ENCODE results near the gene GAB1.

The GAB1 gene

DNA sequence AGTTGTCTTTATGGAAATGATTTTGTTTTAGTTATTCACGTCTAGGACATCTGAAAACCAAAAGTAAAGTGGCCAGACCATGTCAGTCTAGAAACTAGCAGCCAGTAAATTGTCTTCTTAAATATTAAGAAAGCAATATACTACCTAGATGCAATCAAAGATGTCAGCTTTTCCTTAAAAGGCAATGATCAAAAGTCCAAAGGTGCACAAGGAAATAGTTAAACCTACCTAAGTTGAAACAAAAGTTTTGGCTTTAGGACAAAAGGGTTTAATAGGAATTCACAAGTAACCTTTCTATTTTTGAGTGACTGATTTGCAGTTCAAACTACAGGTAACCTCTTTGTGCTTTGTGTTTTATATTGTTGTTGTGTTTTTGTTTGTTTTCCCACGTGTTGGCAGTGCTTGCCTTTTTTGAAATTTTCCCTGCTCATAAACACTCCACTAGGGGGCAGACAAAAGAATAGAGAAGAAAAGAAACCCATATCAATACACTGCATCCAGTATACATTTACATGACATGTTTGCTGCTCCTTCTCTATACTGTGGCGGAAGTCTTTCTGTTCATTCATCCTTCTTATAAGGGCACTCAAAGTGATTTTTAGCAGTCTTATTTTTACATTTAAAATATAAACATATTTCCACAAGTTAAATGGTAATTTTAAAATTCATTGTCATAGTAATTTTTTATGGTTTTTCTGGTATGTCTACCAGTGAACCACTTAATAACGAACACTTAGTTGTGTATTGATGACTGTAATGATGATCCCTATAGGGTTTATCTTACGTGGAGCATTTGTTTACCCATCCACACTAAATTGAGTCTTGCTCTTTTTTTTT lies 62.7 kb downstream of the GAB1 start:
- ATAC-seq (ENCODE audit: low read depth) (peak; percentile 51; the same call in 1 of the 3 replicates), DNase-seq (ENCODE audit: low spot score) (no peak)
- TF ChIP-seq, protein P1, sequence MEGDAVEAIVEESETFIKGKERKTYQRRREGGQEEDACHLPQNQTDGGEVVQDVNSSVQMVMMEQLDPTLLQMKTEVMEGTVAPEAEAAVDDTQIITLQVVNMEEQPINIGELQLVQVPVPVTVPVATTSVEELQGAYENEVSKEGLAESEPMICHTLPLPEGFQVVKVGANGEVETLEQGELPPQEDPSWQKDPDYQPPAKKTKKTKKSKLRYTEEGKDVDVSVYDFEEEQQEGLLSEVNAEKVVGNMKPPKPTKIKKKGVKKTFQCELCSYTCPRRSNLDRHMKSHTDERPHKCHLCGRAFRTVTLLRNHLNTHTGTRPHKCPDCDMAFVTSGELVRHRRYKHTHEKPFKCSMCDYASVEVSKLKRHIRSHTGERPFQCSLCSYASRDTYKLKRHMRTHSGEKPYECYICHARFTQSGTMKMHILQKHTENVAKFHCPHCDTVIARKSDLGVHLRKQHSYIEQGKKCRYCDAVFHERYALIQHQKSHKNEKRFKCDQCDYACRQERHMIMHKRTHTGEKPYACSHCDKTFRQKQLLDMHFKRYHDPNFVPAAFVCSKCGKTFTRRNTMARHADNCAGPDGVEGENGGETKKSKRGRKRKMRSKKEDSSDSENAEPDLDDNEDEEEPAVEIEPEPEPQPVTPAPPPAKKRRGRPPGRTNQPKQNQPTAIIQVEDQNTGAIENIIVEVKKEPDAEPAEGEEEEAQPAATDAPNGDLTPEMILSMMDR (IDR thresholded peaks at IDR 0.05; ENCODE audit: poor library complexity, severe bottlenecking) = peak; percentile 81
- no peaks in the 10 kb centered on the region for H3K9me3 ChIP-seq (ENCODE audit: severe bottlenecking)
- H3K27ac ChIP-seq (ENCODE audit: poor library complexity, severe bottlenecking) = no peak overlapping the region
- no peak overlapping the region for H3K4me3 ChIP-seq (ENCODE audit: severe bottlenecking)
- H3K4me1 ChIP-seq (ENCODE audit: insufficient read depth, poor library complexity, severe bottlenecking) = no peaks in the 10 kb centered on the region
- no peaks in the 10 kb centered on the region for H3K36me3 ChIP-seq (ENCODE audit: low read depth)
- H3K27me3 ChIP-seq (ENCODE audit: insufficient read depth, poor library complexity, severe bottlenecking) = no peaks in the 10 kb centered on the region

DNA sequence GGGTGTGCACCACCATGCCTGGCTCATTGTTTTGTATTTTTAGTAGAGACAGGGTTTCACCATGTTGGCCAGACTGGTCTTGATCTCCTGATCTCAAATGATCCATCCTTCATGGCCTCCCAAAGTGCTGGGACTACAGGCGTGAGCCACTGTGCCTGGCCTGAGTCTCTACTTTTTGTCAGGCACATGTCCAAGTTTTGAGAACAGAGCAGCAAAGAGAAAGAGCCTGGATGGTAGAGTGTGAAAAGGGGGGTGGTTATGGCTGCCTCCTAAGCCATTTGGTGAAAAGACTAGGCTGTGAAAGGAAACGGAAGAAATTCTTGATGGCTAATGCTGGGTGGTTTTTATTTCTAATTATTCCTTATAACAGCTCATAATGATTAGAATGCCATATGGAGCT lies 63.4 kb downstream of the GAB1 start:
- TF ChIP-seq, protein P1 (IDR thresholded peaks at IDR 0.05; ENCODE audit: poor library complexity, severe bottlenecking) = no peak
- ATAC-seq (ENCODE audit: low read depth) = no peak

DNA sequence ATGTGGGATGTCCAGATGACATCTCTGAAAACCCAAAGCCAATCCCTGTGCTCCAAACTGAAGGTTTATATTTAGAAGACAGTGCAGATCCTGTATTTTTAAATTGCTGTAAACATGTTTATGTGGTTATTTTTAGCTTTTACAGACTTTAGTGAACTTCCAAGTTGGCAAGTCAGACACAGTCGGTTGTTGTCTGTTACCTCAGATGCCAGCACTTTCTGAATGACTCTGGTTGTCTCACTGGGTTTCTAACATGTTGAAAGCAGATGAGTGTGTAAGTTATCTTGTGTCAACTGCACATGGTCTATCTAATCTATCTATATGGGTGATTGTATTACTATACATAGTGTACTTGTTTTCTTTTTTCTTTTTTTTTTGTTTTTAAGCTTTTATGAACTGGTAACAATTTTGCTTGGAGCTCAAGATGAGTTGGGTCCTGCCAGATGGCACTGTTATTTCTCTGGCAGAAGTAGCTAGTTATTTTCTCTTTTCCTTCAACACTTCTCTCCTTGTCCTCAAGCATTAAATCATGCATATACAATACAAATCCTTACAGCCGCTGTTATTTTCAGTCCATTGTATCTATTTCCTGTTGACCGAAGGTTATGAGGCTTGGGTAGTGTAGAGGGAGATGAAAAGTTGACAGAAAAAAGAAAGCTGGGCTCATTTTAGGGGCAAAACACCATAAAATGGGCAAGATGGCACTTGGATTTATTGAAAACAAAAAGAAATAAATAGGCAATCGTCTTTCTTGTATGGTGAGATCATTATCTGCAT lies 66.3 kb downstream of the GAB1 start:
- TF ChIP-seq, protein P1 (IDR thresholded peaks at IDR 0.05; ENCODE audit: poor library complexity, severe bottlenecking) = no peak
- DNase-seq (ENCODE audit: low spot score) = no peak
- Histone ChIP-seq H3K4me1 (ENCODE audit: insufficient read depth, poor library complexity, severe bottlenecking) (no peaks in the 10 kb centered on the region), H3K4me3 (ENCODE audit: severe bottlenecking) (no peak overlapping the region), H3K36me3 (ENCODE audit: low read depth) (no peaks in the 10 kb centered on the region), H3K9me3 (ENCODE audit: severe bottlenecking) (no peaks in the 10 kb centered on the region), H3K27ac (ENCODE audit: poor library complexity, severe bottlenecking) (no peak overlapping the region), H3K27me3 (ENCODE audit: insufficient read depth, poor library complexity, severe bottlenecking) (no peaks in the 10 kb centered on the region)
- no peak for ATAC-seq (ENCODE audit: low read depth)

More for the DNA sequence above, 63.4 kb downstream of the GAB1 start:
- Histone ChIP-seq H3K4me3 (ENCODE audit: severe bottlenecking) (no peak overlapping the region), H3K27ac (ENCODE audit: poor library complexity, severe bottlenecking) (no peak overlapping the region), H3K9me3 (ENCODE audit: severe bottlenecking) (no peaks in the 10 kb centered on the region), H3K4me1 (ENCODE audit: insufficient read depth, poor library complexity, severe bottlenecking) (no peaks in the 10 kb centered on the region), H3K36me3 (ENCODE audit: low read depth) (no peaks in the 10 kb centered on the region), H3K27me3 (ENCODE audit: insufficient read depth, poor library complexity, severe bottlenecking) (no peaks in the 10 kb centered on the region)
- DNase-seq (ENCODE audit: low spot score) = no peak

DNA sequence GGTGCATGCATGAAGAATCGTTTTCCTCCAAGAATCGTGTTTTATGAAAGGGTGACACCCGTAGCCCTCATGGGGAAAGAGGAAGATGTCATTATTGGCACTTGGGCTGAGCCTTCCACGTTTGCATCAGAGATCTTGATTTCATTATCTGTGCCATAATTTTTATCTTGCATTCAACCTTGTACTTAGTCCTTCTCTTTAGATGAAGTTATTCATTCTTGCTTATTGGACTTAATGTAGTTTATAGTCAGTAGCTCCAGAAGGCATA lies 66.8 kb downstream of the GAB1 start:
- H3K9me3 ChIP-seq (ENCODE audit: severe bottlenecking) = no peaks in the 10 kb centered on the region
- TF ChIP-seq, protein P1 (IDR thresholded peaks at IDR 0.05; ENCODE audit: poor library complexity, severe bottlenecking) = no peak
- H3K27me3 ChIP-seq (ENCODE audit: insufficient read depth, poor library complexity, severe bottlenecking) = no peaks in the 10 kb centered on the region
- DNase-seq (ENCODE audit: low spot score) (no peak), ATAC-seq (ENCODE audit: low read depth) (no peak)
- no peak overlapping the region for H3K4me3 ChIP-seq (ENCODE audit: severe bottlenecking)
- no peaks in the 10 kb centered on the region for H3K36me3 ChIP-seq (ENCODE audit: low read depth)
- no peak overlapping the region for H3K27ac ChIP-seq (ENCODE audit: poor library complexity, severe bottlenecking)
- no peaks in the 10 kb centered on the region for H3K4me1 ChIP-seq (ENCODE audit: insufficient read depth, poor library complexity, severe bottlenecking)

DNA sequence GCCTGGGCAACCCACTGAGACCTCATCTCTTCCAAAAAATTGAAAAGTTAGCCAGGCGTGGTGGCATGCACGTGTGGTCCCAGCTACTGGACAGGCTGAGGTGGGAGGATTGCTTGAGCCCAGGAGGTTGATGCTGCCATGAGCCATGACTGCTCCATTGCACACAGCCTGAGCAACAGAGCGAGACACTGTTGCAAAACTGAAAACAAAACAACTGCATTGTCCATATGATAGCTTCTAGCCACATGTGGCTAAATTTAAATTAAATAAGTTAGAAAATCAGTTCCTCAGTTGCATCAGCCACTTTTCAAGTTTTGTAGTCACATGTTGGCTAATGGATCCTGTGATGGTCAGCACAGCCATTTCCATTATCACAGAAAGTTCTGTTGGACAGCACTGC lies 67.9 kb downstream of the GAB1 start:
- H3K9me3 ChIP-seq (ENCODE audit: severe bottlenecking) = no peaks in the 10 kb centered on the region
- ATAC-seq (ENCODE audit: low read depth) = no peak
- no peaks in the 10 kb centered on the region for H3K36me3 ChIP-seq (ENCODE audit: low read depth)
- no peak overlapping the region for H3K4me3 ChIP-seq (ENCODE audit: severe bottlenecking)
- DNase-seq (ENCODE audit: low spot score) = no peak
- no peak overlapping the region for H3K27ac ChIP-seq (ENCODE audit: poor library complexity, severe bottlenecking)
- TF ChIP-seq, protein P1 (IDR thresholded peaks at IDR 0.05; ENCODE audit: poor library complexity, severe bottlenecking) = no peak
- no peaks in the 10 kb centered on the region for H3K4me1 ChIP-seq (ENCODE audit: insufficient read depth, poor library complexity, severe bottlenecking)
- H3K27me3 ChIP-seq (ENCODE audit: insufficient read depth, poor library complexity, severe bottlenecking) = no peaks in the 10 kb centered on the region

Data from RWPE2 (cell line).